Tibial nerve (tissue), 4 donors: Measurements from ENCODE around the gene CYTH3.

Experiments
- CTCF ChIP-seq, 5 experiments: fragments of 200-600 bp in 3 of 5; fragments of 450-650 bp in 2 of 5; sonication (generic) in 3 of 5; IDR thresholded peaks; one replicate each; pipeline ENCODE4 v1.5.1; 2016 to 2019; ENCODE audit warnings: antibody characterized with exemption in 5 of 5, mild to moderate bottlenecking in 3 of 5, moderate library complexity in 2 of 5
- EP300 ChIP-seq, 2 donors: sonication (generic); formaldehyde crosslinking; IDR thresholded peaks; one replicate each; pipeline ENCODE4 v1.6.1; 2017; ENCODE audit warnings: antibody characterized with exemption in 2 of 2, mild to moderate bottlenecking in 1 of 2
- POLR2A ChIP-seq, 2 donors: fragments of 450-650 bp; IDR thresholded peaks; one replicate each; pipeline ENCODE4 v1.6.1; 2017; ENCODE audit warnings: antibody characterized with exemption in 2 of 2, mild to moderate bottlenecking in 2 of 2, moderate library complexity in 2 of 2

GRCh38 chr7:6160191-6160623 is 112.2 kb downstream of the CYTH3 start:
- TF ChIP-seq CTCF (IDR thresholded peaks at IDR 0.05) (peak; percentile 60 to 91 (median 81)), POLR2A (IDR thresholded peaks at IDR 0.05) (no peak), EP300 (IDR thresholded peaks at IDR 0.05) (peak in 1 of 2 donors; percentile 54)
